HG02642 (cell line): ENCODE measurements around the gene PMS2.
"Not testable (repeated sequence)": the region's sequence is repeated elsewhere in the genome, so short reads cannot be mapped to it uniquely, and the experiment has no call there.

Experiments used
- ATAC-seq: cut with Tn5 transposase; IDR thresholded peaks from one replicate; pipeline ENCODE4 v1.9.1; 2021; ENCODE audit warnings: mild to moderate bottlenecking; ENCODE audit not compliant: unreplicated experiment, poor library complexity

The PMS2 gene

GRCh38 chr7:6015917-6016652 is 7.2 kb upstream of the PMS2 start:
- ATAC-seq: no peak

DNA sequence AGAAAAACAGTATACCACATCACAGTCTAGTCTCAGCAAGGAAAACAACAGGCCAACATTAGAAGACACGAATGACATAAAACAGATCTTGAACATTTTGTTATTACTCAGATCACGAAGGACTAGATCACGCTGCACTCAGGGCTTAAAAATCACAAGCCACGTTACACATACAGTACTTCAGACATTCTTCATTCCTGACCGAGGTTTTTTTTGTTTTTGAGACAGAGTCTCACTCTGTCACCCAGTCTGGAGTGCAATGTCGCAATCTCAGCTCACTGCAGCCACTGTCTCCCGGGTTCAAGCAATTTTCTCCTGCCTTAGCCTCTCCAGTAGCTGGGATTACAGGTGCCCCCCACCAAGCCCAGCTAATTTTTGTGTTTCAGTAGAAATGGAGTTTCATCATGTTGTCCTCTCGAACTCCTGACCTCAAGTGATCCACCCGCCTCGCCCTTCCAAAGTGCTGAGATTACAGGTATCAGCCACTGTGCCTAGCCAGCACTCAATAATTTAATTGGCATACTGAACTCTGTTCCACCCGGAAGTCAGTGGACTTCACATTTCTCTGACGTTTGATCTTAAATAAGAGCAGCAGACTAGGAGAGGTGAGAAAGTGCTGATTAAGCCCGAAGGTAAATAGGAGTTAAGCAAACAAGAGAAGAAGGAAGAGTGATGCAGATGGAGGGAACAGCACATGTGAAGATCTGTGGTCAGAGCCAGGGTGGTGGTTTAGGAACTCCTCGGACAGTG is 3.7 kb upstream of the PMS2 start:
- no peak for ATAC-seq

DNA sequence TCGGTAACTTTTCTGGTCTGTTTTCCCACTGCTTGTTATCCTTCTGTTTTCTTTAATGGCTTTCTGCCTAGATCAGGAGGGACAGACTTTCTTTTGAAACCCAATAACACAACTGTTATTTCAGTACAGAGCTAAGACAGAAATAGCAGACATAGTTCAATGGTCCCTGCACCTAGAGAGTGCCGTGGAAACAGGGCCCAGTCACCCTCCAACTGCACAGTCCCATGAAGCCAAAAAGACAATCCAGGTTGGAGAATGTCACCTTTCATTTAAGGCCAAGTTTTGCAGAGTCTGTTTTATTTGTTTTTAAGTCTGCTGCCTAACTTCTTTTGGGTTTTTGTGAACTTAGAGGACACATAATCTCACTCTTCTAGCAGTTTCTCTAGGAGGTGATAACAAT is 2.7 kb upstream of the PMS2 start:
- ATAC-seq: no peak

- ATAC-seq: not testable (repeated sequence)
Observed at GRCh38 chr7:6010370-6010769, 1.5 kb upstream of the PMS2 start.

- ATAC-seq: not testable (repeated sequence)
Observed at GRCh38 chr7:6007835-6008590, 836 bp downstream of the PMS2 start.

- ATAC-seq: no peak
Observed at GRCh38 chr7:6007386-6007785, 1.5 kb downstream of the PMS2 start.

DNA sequence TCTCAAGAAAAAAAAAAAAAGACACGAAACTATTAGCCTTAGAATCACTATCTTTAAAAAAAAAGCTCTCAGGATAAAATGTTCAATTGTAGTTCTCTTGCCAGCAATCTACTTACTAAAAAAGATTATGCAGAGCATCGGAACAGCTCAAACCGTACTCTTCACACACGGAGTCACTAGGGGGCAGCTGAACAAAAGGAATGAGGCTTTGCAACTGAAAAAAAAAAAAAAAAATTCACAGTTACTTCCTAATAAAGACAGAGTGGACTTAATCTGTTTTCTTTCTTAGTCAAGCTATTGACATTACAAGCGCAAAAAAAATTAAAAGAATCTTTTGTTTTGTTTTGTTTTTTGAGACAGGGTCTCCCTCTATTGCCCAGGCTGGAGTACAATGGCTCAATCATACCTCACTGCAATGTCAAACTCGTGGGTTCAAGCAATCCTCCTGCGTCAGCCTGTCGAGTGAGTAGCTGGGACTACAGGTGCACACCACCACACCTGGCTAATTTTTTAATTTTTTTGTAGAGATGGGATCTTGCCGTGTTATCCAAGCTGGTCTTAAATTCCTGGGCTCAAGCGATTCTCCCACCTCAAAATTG is 11.5 kb downstream of the PMS2 start:
- ATAC-seq: no peak

GRCh38 chr7:5987061-5987460 is 21.8 kb downstream of the PMS2 start:
- ATAC-seq: not testable (repeated sequence)

GRCh38 chr7:5979680-5980314 is 29.1 kb downstream of the PMS2 start:
- ATAC-seq: not testable (repeated sequence)

DNA sequence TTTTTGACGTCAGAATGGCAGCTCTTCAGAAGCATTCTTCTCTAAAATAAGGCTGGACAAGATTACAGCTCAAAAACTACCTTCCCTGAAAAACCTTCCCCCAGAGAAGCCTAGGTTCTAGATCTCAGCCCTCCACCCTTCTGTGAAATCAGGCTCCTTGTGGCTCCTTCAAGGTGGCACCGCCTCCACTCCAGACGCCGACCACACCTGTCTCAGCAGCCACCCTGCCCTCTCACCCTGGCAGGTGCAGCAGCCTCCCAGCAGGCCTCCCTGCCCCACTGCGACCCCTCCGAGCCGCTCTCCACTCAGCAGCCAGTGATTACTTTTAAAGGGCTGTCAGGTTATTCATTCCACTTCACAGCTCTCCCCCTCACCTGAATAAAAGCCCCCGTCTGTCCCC is 35.3 kb downstream of the PMS2 start:
- not testable (repeated sequence) for ATAC-seq

DNA sequence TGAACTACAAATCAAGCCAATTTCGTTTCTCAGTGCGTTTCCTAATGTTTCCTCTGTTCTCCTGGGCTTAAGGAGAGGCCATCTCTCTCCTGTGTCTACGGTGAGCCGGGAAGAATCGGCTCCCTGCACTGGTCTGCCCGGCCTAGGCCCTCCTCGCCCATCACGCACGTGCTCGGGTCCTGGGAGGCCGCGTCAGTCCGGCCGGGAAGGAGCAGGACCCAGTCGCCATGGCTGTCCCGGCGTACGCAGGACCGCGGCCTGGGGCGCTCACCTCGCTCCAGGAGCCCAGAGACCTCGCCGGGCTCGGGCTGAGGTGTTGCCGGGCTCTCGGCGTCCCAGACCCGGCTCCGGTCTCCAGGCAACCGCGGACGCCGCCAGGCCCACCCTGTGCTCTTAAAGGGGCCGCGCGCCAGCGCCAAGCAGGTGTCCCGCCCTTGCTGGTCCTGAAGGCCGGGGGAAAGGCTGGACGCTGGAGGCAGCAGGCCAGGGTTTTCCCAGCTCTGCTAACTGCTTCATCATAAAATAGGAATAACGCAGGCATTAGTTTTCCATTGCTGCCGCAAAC is 38.4 kb downstream of the PMS2 start, which contains the start of gene RSPH10B:
Gene RSPH10B, minus strand, starts transcription at position 343 of the 565 bp plus-strand sequence. CDS start 3,573 bp downstream, outside the sequence.
- ATAC-seq: not testable (repeated sequence)

GRCh38 chr7:5963810-5964209 is 45.0 kb downstream of the PMS2 start:
- ATAC-seq: not testable (repeated sequence)

GRCh38 chr7:5963205-5963604 is 45.6 kb downstream of the PMS2 start:
- ATAC-seq: not testable (repeated sequence)

GRCh38 chr7:5934945-5935450 is 73.9 kb downstream of the PMS2 start:
- not testable (repeated sequence) for ATAC-seq

DNA sequence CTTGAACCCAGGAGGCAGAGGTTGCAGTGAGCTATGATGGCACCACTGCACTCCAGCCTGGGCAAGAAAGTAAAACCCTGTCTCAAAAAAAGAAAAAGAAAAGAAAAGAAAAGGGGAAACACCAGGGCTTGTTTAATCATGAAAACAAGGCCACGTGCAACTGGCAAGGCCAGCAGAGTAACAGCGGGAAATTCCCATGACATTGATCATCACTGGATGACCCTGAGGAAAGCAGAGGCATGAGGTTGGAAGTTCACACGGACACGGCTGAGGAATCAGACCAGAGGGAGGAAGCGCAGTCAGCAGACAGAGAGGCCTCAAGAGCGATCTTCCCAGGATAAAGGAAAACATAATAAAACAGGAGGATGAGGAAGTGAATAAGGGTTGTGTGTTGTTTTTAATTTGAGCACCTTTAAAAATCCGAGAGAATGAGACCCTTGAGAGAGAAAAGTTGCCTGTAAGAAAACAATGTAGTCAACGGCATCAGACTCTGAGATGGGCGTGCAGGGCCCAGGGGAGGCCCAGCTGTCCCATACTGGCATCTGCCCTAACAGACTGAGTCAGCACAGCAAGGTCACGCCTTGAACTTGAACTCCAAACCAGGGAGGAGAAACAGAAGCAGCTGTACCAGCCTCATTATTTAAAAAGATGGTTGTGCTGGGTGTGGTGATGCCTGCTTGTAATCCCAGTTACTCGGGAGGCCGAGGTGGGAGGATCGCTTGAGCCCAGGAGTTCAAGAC is 76.8 kb downstream of the PMS2 start:
- ATAC-seq: not testable (repeated sequence)

DNA sequence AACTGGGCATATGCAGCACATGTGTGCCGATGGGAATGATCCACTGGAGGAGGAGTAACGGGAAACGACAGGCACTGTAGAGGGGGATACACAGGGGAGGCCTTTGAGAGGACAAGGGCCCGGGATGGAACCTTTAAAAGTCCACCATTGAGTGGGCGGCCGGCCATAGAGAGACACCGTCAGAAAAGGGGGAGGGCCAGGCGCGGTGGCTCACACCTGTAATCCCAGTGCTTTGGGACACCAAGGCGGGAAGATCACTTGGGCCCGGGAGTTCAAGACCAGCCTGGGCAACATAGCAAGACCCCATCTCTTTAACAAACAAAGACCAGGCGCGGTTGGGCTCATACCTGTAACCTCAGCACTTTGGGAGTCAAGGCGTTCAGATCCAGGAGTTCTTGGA is 77.6 kb downstream of the PMS2 start:
- ATAC-seq: not testable (repeated sequence)

- not testable (repeated sequence) for ATAC-seq
Observed at GRCh38 chr7:5930290-5930689, 78.6 kb downstream of the PMS2 start.

DNA sequence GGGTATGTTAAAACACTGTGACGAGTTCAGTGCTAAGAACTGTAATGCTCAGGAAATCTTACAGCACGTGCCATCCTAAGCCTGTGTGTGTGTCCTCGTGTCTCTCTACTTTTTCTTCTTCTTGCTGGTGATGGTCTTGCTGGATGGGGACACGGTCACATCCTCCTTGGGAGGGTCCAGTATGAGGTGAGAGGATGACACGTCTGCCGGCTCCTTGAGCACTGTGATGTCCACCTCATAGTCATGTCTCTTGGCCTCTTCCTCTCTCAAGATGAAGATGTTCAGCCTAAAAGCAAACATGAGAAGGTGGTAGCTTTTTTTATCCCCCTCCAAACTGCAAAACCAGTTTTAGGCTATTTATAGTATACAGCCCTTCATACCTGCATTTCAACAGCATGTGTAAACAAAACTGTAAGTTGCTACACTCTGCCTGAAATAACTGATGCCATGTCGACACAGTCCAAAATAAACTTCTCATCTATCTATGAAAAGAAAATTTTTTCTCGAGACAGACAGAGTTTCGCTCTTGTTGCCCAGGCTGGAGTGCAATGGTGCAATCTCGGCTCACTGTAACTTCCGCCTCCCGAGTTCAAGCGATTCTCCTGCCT is 82.5 kb downstream of the PMS2 start:
- not testable (repeated sequence) for ATAC-seq
